GM12878 (cell line): ENCODE measurements around the gene ZBTB16.

Source experiments
- CHD2 ChIP-seq: IDR thresholded peaks from 2 replicates; pipeline ENCODE4 v1.6.1; 2011; ENCODE audit warnings: low read depth, low read length, improper control_type of control experiment, borderline replicate concordance
- CTCF ChIP-seq, 3 experiments: IDR thresholded peaks in 2 of 3; conservative IDR thresholded peaks in 1 of 3; 2 replicates each; pipeline ENCODE4 v1.5.1; 2011; ENCODE audit warnings: low read depth in 3 of 3, low read length in 3 of 3, mild to moderate bottlenecking in 3 of 3, control low read depth in 2 of 3, moderate library complexity in 2 of 3, inconsistent platforms in 1 of 3, mixed read lengths in 1 of 3; ENCODE audit not compliant: control insufficient read depth in 2 of 3, insufficient read depth in 1 of 3; ENCODE audit errors: extremely low read depth in 1 of 3

- TF ChIP-seq CHD2: no peak
- no peak for TF ChIP-seq CTCF (IDR thresholded peaks at IDR 0.05 in 2 of 3, conservative IDR thresholded peaks at IDR 0.05 in 1 of 3; ENCODE audit: control insufficient read depth in 2 of 3, extremely low read depth in 1 of 3, insufficient read depth in 1 of 3, low read depth in 3 of 3, low read length in 3 of 3)
Measured at GRCh38 chr11:114080769-114081168, 21.3 kb downstream of the ZBTB16 start.
